Stimulated activated CD4-positive, alpha-beta T cell treated with anti-CD3 and anti-CD28 coated beads, Interleukin-12 subunit alpha, Interleukin-12 subunit beta, amount 100 ng/mL, for 48 hours (primary cell): ENCODE measurements around the gene ATXN1.
A peak's percentile ranks its signal among the peaks of the same experiment; 100 is the strongest.
"Not testable (repeated sequence)": the region's sequence is repeated elsewhere in the genome, so short reads cannot be mapped to it uniquely, and the experiment has no call there.

Experiments
- DNase-seq, 3 donors: peaks; one replicate each; pipeline ENCODE4 v3.0.0-alpha.2; 2020; ENCODE audit warnings: low read depth in 2 of 3, low spot score in 1 of 3

The ATXN1 gene

GRCh38 chr6:16624636-16625290 is 136.5 kb downstream of the ATXN1 start:
- DNase-seq: no peak

GRCh38 chr6:16623731-16624130 is 137.5 kb downstream of the ATXN1 start:
- no peak for DNase-seq

GRCh38 chr6:16623029-16623653 is 138.1 kb downstream of the ATXN1 start:
- DNase-seq: no peak

- DNase-seq: no peak
Measured at GRCh38 chr6:16622193-16622592, 139.1 kb downstream of the ATXN1 start.

DNA sequence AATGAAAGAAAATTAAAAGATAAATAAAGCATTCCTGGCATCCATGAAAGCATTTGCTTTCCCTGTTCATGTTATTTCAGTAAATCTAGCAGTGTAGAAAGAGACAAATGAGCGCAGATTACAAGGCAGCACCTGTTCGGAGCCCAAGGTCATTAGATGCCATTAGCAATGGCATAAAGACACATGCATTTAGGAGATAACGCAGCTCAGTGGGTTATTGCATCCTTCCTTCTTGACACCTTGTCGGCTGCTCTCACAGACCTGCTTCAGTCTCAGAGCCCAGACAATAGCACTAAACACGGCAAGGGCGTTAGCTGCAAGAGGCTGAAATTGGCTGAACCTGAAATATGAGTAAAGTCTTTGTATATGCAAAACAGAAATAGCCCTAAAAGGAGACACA is 140.3 kb downstream of the ATXN1 start:
- DNase-seq: no peak

GRCh38 chr6:16619777-16620176 is 141.5 kb downstream of the ATXN1 start:
- no peak for DNase-seq

GRCh38 chr6:16618962-16619361 is 142.3 kb downstream of the ATXN1 start:
- no peak for DNase-seq

GRCh38 chr6:16615215-16615614 is 146.0 kb downstream of the ATXN1 start:
- not testable (repeated sequence) for DNase-seq

- DNase-seq: not testable (repeated sequence)
Measured at GRCh38 chr6:16614143-16614542, 147.1 kb downstream of the ATXN1 start.

DNA sequence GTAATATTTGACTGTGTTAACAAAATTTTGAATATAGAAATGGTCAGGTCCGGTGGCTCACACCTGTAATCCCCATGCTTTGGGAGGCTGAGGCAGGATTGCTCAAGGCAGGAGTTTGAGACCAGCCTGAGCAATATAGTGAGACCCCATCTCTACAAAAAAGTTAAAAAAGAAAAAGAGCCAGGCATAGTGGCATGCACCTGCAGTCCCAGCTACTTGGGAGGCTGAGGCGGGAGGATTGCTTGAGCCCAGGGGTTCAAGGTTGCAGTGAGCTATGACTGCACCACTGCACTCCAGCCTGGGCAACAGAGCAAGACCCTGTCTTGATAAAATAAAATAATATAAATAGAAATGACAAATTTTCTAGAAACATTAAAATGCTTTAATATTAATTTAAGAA is 147.8 kb downstream of the ATXN1 start:
- not testable (repeated sequence) for DNase-seq

GRCh38 chr6:16608444-16608843 is 152.8 kb downstream of the ATXN1 start:
- no peak for DNase-seq

- peak; percentile 44 to 52 (median 52) for DNase-seq
Measured at GRCh38 chr6:16602035-16602434, 159.2 kb downstream of the ATXN1 start.

- no peak for DNase-seq
Measured at GRCh38 chr6:16600701-16601100, 160.6 kb downstream of the ATXN1 start.

DNA sequence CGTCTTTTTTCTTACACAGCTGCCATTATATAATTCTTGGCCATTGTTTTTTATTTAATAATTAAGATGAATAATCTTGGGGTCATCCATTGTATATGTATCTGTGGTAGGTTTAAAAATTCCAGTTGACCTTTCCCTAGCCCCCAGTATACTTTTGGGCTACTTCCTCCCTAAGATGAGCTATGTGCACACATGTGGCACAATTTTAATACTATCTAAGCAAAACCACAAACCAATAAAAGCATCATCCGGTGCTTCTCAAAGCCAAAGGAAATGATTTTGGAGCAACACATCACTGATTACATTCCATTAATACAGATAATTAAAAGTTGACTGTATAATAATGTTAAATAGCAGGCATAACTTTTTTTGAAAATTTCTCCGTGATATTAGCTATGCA is 161.2 kb downstream of the ATXN1 start:
- no peak for DNase-seq

DNA sequence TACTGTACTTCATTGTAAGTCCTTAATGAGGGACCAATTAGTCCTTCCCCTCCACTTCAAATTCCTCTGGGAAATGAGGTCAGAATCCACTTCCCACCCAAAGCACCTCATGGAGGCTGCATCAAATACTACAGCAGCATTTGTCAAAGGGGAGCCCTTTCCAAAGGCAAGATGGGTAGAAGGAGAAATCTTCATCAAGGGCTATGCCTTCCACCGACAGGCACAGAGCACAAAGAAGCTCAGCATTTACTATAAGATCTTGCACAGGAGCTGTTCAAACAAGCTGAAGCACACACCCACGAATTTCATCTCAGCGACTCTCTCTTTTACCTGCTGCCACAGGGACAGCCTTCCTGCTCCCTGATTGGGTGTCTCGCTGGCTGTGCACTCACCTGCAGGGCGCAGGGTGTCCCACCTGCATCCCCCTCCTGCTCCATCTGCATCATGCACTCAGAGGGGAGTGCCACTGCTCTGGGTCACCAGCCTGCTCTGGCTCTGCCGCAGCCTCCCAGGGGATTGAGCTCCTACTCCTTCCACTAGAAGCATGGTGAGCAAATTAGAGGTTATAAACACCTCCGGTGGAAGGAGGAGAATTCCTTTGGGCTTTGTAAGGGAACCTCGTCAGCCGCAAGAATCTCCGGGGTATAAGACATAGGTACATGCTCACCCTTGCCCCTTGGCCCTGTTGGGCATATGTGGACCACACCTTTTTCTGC is 164.5 kb downstream of the ATXN1 start:
- DNase-seq: no peak

- DNase-seq: no peak
Measured at GRCh38 chr6:16595514-16596120, 165.6 kb downstream of the ATXN1 start.

DNA sequence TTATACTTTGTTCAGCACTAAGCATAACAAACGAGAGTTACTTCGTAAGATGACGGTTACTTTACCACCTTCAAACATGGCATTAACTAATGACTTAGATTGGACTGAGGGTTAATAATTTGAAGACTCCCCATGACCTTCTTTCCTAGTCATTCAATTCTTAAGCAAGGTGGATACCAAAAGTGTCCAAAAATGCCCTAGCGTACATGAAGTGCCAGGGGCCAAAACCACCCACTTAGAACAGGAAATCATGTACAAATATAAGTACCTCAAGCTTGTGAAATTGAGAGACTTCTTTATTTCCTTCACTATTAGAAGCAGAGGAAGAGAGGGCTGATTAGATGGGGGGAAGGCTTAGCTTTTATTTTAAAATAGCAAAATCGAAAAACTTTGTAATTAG is 166.4 kb downstream of the ATXN1 start:
- no peak for DNase-seq

DNA sequence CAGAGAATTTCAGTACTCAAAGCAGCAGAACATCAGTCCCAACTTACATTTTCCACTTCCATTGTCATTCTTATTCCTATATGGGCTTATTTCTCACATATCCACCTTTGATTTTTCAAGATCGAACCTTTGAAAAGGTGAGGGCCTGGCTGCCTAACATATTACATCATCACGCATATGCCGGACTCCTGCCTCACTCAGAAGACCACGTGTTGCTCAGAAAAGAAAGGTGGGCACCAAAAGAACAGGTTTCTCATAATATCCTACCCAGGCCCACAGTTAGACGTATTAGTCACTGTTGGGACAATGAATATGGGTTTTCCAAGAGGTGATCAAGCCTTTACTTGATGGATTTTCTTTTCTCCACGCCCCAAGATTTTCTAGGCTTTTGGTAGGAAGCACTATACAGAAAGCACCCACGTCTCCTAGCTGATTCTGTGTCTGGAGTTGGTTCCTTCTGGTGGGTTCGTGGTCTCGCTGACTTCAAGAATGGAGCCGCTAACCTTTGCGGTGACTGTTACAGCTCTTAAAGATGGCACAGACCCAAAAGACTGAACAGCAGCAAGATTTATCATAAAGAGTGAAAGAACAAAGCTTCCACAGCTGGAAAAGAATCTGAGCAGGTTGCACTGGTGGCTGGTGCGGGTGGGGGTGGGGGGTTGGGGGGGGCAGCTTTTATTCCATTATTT is 168.9 kb downstream of the ATXN1 start:
- no peak for DNase-seq

DNA sequence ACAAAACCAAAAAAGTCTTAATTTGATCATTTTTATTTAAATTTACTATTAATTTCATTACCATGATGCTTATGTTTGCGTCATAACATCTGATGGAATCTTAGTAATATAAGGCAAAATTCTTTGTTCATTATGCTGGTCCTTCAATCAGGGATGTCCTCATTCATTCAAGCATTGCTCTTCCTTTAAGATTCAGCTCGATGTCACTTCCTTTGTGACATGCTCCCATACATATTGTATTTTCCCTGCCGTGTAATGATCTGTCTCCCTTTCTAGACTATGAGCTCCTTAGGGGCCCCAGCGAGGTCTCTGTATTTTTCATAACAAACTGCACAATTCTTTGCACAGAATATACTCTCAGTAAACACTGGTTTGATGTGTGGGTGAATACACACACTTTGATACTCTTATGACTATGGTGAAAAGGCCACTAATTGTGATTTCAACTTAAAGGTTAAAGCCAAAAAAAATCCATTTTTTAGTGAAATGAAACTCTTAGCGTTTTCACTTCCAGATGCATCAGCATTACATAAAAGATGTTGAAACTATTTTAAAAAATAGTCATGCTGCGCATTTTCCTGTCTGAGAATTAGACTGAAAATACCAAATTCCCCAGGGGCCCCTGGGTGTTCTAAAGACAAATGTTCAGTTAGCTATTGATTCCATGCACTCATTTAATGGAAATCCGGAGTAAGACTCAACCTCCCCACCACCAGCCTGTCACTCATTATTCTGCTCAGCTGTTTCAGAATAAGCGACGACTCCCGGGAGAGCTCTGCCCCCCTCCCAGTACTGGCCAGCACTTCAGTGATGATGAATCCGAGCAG is 169.7 kb downstream of the ATXN1 start:
- peak; percentile 29 to 39 (median 37) for DNase-seq

GRCh38 chr6:16585805-16586204 is 175.5 kb downstream of the ATXN1 start:
- no peak for DNase-seq
